Mesenchymal stem cell (in vitro differentiated cells and primary cell): ENCODE measurements around the gene TMPRSS11A. TPM values are rescaled to one million over a fixed set of nuclear protein-coding genes. Genes with fewer than 3 reads are reported as not detected.

Experiments used
- DNase-seq: peaks from one replicate; pipeline ENCODE4 v3.0.0-alpha.2; 2013
- H2AFZ ChIP-seq: one replicate; pipeline ENCODE4 v1.6.1; 2013; ENCODE audit warnings: low read depth, mild to moderate bottlenecking, control low read depth, inconsistent platforms, low read length, moderate library complexity
- H2AK5ac ChIP-seq: 2 replicates; pipeline ENCODE4 v1.6.1; 2013; ENCODE audit warnings: low read length, moderate library complexity, mild to moderate bottlenecking, inconsistent platforms; ENCODE audit not compliant: severe bottlenecking
- H2BK120ac ChIP-seq: one replicate; pipeline ENCODE4 v1.6.1; 2013; ENCODE audit warnings: low read depth, mild to moderate bottlenecking, inconsistent platforms, low read length, moderate library complexity
- H2BK12ac ChIP-seq, 2 experiments: one replicate each; pipeline ENCODE4 v1.6.1; 2013; ENCODE audit warnings: inconsistent platforms in 2 of 2, low read length in 2 of 2, mild to moderate bottlenecking in 2 of 2, moderate library complexity in 2 of 2, control low read depth in 1 of 2
- H2BK15ac ChIP-seq: one replicate; pipeline ENCODE4 v1.6.1; 2013; ENCODE audit warnings: mild to moderate bottlenecking, low read depth, inconsistent platforms; ENCODE audit not compliant: poor library complexity, severe bottlenecking
- H2BK5ac ChIP-seq: 2 replicates; pipeline ENCODE4 v1.6.1; 2013; ENCODE audit warnings: low read depth, mild to moderate bottlenecking, low read length, control low read depth, inconsistent platforms; ENCODE audit not compliant: poor library complexity, severe bottlenecking
- H3K14ac ChIP-seq, 2 experiments: one replicate each; pipeline ENCODE4 v1.6.1; 2013; ENCODE audit warnings: inconsistent platforms in 2 of 2, low read length in 2 of 2, control low read depth in 1 of 2, mild to moderate bottlenecking in 1 of 2, moderate library complexity in 1 of 2
- H3K18ac ChIP-seq, 2 experiments: one replicate each; pipeline ENCODE4 v1.6.1; 2013; ENCODE audit warnings: inconsistent platforms in 2 of 2, low read length in 2 of 2, control low read depth in 1 of 2, low read depth in 1 of 2, mild to moderate bottlenecking in 1 of 2
- H3K23ac ChIP-seq, 2 experiments: one replicate each; pipeline ENCODE4 v1.6.1; 2013; ENCODE audit warnings: inconsistent platforms in 2 of 2, low read length in 2 of 2, mild to moderate bottlenecking in 2 of 2, moderate library complexity in 2 of 2, control low read depth in 1 of 2
- H3K27ac ChIP-seq: 2 replicates; pipeline ENCODE4 v1.5.1; 2013; ENCODE audit warnings: mild to moderate bottlenecking, moderate library complexity, low read length, control low read depth, inconsistent platforms; ENCODE audit not compliant: poor library complexity, severe bottlenecking
- H3K27me3 ChIP-seq, 2 experiments: 2 replicates each; pipeline versions ENCODE4 v1.6.1 to v1.7.0; 2013; ENCODE audit warnings: low read length in 2 of 2, mild to moderate bottlenecking in 2 of 2, moderate library complexity in 2 of 2, control low read depth in 1 of 2, inconsistent platforms in 1 of 2; ENCODE audit not compliant: control insufficient read depth in 1 of 2, insufficient read depth in 1 of 2
- H3K36me3 ChIP-seq, 2 experiments: 2 replicates each; pipeline versions ENCODE4 v1.6.1 to v1.7.0; 2013; ENCODE audit warnings: low read length in 2 of 2, control low read depth in 1 of 2, inconsistent platforms in 1 of 2, low read depth in 1 of 2, mild to moderate bottlenecking in 1 of 2; ENCODE audit not compliant: insufficient read depth in 2 of 2, control insufficient read depth in 1 of 2
- H3K4ac ChIP-seq, 2 experiments: one replicate each; pipeline ENCODE4 v1.6.1; 2013; ENCODE audit warnings: inconsistent platforms in 2 of 2, low read length in 2 of 2, mild to moderate bottlenecking in 2 of 2, moderate library complexity in 2 of 2, control low read depth in 1 of 2, low read depth in 1 of 2
- H3K4me1 ChIP-seq: 2 replicates; pipeline ENCODE4 v1.6.1; 2013; ENCODE audit warnings: low read depth, low read length, control low read depth; ENCODE audit not compliant: control insufficient read depth, insufficient read depth
- H3K4me2 ChIP-seq: 2 replicates; pipeline ENCODE4 v1.6.1; 2013; ENCODE audit warnings: low read length, mild to moderate bottlenecking, inconsistent platforms; ENCODE audit not compliant: poor library complexity, severe bottlenecking
- H3K4me3 ChIP-seq, 2 experiments: 2 replicates each; pipeline versions ENCODE4 v1.5.1 to v1.7.0; 2013; ENCODE audit warnings: low read length in 2 of 2, mild to moderate bottlenecking in 2 of 2, control low read depth in 1 of 2, low read depth in 1 of 2; ENCODE audit not compliant: insufficient read depth in 1 of 2
- H3K79me1 ChIP-seq: replicated peaks from 2 replicates; pipeline ENCODE4 v1.6.1; 2013; ENCODE audit warnings: mild to moderate bottlenecking, control low read depth, low read length, inconsistent platforms; ENCODE audit not compliant: poor library complexity, severe bottlenecking
- H3K9ac ChIP-seq: 2 replicates; pipeline ENCODE4 v1.7.0; 2013; ENCODE audit warnings: mild to moderate bottlenecking, low read length, moderate library complexity
- H3K9me3 ChIP-seq: 2 replicates; pipeline ENCODE4 v1.7.0; 2013; ENCODE audit warnings: mild to moderate bottlenecking, low read length; ENCODE audit not compliant: control insufficient read depth
- H4K8ac ChIP-seq: one replicate; pipeline ENCODE4 v1.6.1; 2013; ENCODE audit warnings: inconsistent platforms, mild to moderate bottlenecking, low read length, moderate library complexity
- H4K91ac ChIP-seq: one replicate; pipeline ENCODE4 v1.6.1; 2013; ENCODE audit warnings: mild to moderate bottlenecking, low read length, inconsistent platforms
- WGBS: methylation state at CpG from one replicate; pipeline ENCODE4 v1.1.7; 2013; ENCODE audit warnings: mixed read lengths; 5-methylcytosine and 5-hydroxymethylcytosine counted together
- polyA plus RNA-seq, 2 experiments: library from polyadenylated mRNA; stranded (reverse); fragments of 200-250 nt; gene quantifications; one replicate each; pipeline ENCODE4 v1.2.3, GENCODE V29; 2013

The TMPRSS11A gene
- polyA plus RNA-seq (2013, experiment 1 of 2), result 0.03 TPM
- not detected for polyA plus RNA-seq (2013, experiment 2 of 2)

DNA sequence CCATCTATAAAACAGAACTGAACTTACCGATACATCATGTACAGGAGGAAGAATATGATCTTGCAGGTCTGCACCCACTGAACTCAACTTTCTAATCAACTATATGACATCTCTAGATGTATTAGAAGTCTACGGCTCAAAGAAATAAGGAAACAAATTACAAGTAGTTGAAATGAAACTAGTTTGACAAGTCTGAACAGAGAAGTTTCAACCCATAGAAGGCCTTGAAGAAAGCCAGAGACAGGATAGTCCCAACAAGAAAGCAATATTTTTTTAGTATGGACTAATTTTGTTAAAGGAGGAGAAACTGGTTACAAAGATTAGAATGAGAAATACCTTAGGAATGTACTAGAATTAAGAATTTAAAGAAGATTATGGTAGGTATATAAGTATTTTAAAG lies at the start of gene TMPRSS11A:
Gene TMPRSS11A (minus strand): TSS at position 138 of the 400 bp plus-strand sequence. CDS start 100 bp downstream, at position 38.
- Histone ChIP-seq H3K4ac (no peak within 1 kb of the TSS), H2AFZ (no peak within 1 kb of the TSS), H3K9me3 (no peaks in the 10 kb centered on the region), H3K9ac (no peak within 1 kb of the TSS), H2AK5ac (no peak within 1 kb of the TSS), H3K27me3 (no peaks in the 10 kb centered on the region), H3K36me3 (no peaks in the 10 kb centered on the region), H3K4me1 (no peaks in the 10 kb centered on the region), H2BK12ac (no peak within 1 kb of the TSS), H2BK5ac (no peak within 1 kb of the TSS), H3K23ac (no peak within 1 kb of the TSS), H3K27ac (no peak within 1 kb of the TSS), H3K18ac (no peak within 1 kb of the TSS), H3K4me2 (no peak within 1 kb of the TSS), H4K8ac (no peak within 1 kb of the TSS), H2BK15ac (no peak within 1 kb of the TSS), H2BK120ac (no peak within 1 kb of the TSS), H3K79me1 (no peaks in the 10 kb centered on the region), H3K4me3 (no peak within 1 kb of the TSS), H3K14ac (no peak within 1 kb of the TSS), H4K91ac (no peak within 1 kb of the TSS)
- WGBS, result 89% methylated on average over 1 of the region's 2 CpGs
- DNase-seq, result no peak

DNA sequence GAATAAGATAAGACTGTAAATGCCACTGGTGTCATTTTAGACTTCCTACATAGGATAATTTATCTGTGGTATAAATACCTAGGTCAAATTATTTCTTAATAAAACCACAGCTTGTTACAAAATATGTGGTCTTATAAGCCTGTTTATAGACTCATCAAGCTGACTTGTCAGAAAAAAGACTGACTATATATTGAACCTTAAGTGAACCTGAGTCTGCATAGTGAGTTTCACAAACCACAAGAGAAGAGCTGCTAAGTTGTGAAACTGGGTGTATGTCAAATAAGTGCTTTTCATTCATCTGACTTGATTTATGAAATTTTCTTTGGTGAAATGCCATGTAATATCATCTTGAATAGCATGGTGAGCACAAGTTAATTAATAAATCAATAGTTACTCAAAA lies 48.4 kb upstream of the TMPRSS11A start:
- Histone ChIP-seq H3K4me1 (no peaks in the 10 kb centered on the region), H3K9ac (no peak overlapping the region), H3K27me3 (no peaks in the 10 kb centered on the region), H2BK5ac (no peak overlapping the region), H4K91ac (no peak overlapping the region), H3K4ac (no peak overlapping the region), H3K36me3 (no peaks in the 10 kb centered on the region), H3K4me2 (no peak overlapping the region), H2AFZ (no peak overlapping the region), H3K14ac (no peak overlapping the region), H3K9me3 (no peaks in the 10 kb centered on the region), H4K8ac (no peak overlapping the region), H2BK15ac (no peak overlapping the region), H2BK120ac (no peak overlapping the region), H3K18ac (no peak overlapping the region), H2AK5ac (no peak overlapping the region), H3K23ac (no peak overlapping the region), H2BK12ac (no peak overlapping the region), H3K27ac (no peak overlapping the region), H3K4me3 (no peak overlapping the region), H3K79me1 (no peaks in the 10 kb centered on the region)
- DNase-seq, result no peak

GRCh38 chr4:68002906-68003305 lies 39.6 kb upstream of the TMPRSS11A start:
- H3K36me3 ChIP-seq, result no peaks in the 10 kb centered on the region
- H3K4me3 ChIP-seq, result no peak overlapping the region
- no peak overlapping the region for H2BK5ac ChIP-seq
- H3K9me3 ChIP-seq, result no peaks in the 10 kb centered on the region
- H2BK12ac ChIP-seq, result no peak overlapping the region
- H3K27ac ChIP-seq, result no peak overlapping the region
- no peak overlapping the region for H2AK5ac ChIP-seq
- no peak overlapping the region for H2AFZ ChIP-seq
- no peak overlapping the region for H3K18ac ChIP-seq
- no peak overlapping the region for H4K91ac ChIP-seq
- H3K14ac ChIP-seq, result no peak overlapping the region
- no peak overlapping the region for H2BK120ac ChIP-seq
- no peak overlapping the region for H2BK15ac ChIP-seq
- no peak for DNase-seq
- no peak overlapping the region for H3K4me2 ChIP-seq
- no peak overlapping the region for H3K23ac ChIP-seq
- no peaks in the 10 kb centered on the region for H3K27me3 ChIP-seq
- H3K4ac ChIP-seq, result no peak overlapping the region
- no peak overlapping the region for H4K8ac ChIP-seq
- no peaks in the 10 kb centered on the region for H3K4me1 ChIP-seq
- H3K9ac ChIP-seq, result no peak overlapping the region
- H3K79me1 ChIP-seq, result no peaks in the 10 kb centered on the region

GRCh38 chr4:67996127-67996526 lies 32.8 kb upstream of the TMPRSS11A start:
- Histone ChIP-seq H3K18ac (no peak overlapping the region), H3K4me2 (no peak overlapping the region), H3K9ac (no peak overlapping the region), H3K14ac (no peak overlapping the region), H2BK120ac (no peak overlapping the region), H3K4me3 (no peak overlapping the region), H3K36me3 (no peaks in the 10 kb centered on the region), H3K27me3 (peaks cover 0 to 4% of the 10 kb centered on the region in 2 experiments), H2AFZ (no peak overlapping the region), H4K91ac (no peak overlapping the region), H2BK5ac (no peak overlapping the region), H3K23ac (no peak overlapping the region), H3K4me1 (no peaks in the 10 kb centered on the region), H3K79me1 (no peaks in the 10 kb centered on the region), H2BK12ac (no peak overlapping the region), H2BK15ac (no peak overlapping the region), H2AK5ac (no peak overlapping the region), H3K4ac (no peak overlapping the region), H3K27ac (no peak overlapping the region), H3K9me3 (no peaks in the 10 kb centered on the region), H4K8ac (no peak overlapping the region)
- no CpG with 5 or more reads among the region's 1 CpG for WGBS
- DNase-seq, result no peak
